Activated CD8-positive, alpha-beta memory T cell treated with anti-CD3 and anti-CD28 coated beads, Interleukin-2, amount 50 U/mL, for 48 hours (primary cell): ENCODE measurements around the gene EPHB2.

ENCODE experiments used
- DNase-seq: peaks from one replicate; pipeline ENCODE4 v3.0.0-alpha.2; 2020

EPHB2 gene

GRCh38 chr1:22892789-22893188 is 182.2 kb downstream of the EPHB2 start:
- no peak for DNase-seq

GRCh38 chr1:22893292-22893691 is 182.7 kb downstream of the EPHB2 start:
- no peak for DNase-seq

GRCh38 chr1:22895357-22895756 is 184.7 kb downstream of the EPHB2 start:
- DNase-seq: no peak

- DNase-seq: no peak
Observed at GRCh38 chr1:22896184-22896583, 185.5 kb downstream of the EPHB2 start.

GRCh38 chr1:22900451-22900850 is 189.8 kb downstream of the EPHB2 start:
- no peak for DNase-seq

GRCh38 chr1:22903113-22903512 is 192.5 kb downstream of the EPHB2 start:
- DNase-seq: no peak

- no peak for DNase-seq
Observed at GRCh38 chr1:22906968-22907367, 196.3 kb downstream of the EPHB2 start.

- DNase-seq: no peak
Observed at GRCh38 chr1:22907528-22907927, 196.9 kb downstream of the EPHB2 start.

- no peak for DNase-seq
Observed at GRCh38 chr1:22908880-22909426, 198.3 kb downstream of the EPHB2 start.

GRCh38 chr1:22910286-22910685 is 199.6 kb downstream of the EPHB2 start:
- DNase-seq: no peak

- no peak for DNase-seq
Observed at GRCh38 chr1:22910986-22911651, 200.5 kb downstream of the EPHB2 start.

- no peak for DNase-seq
Observed at GRCh38 chr1:22912311-22912710, 201.7 kb downstream of the EPHB2 start.

- no peak for DNase-seq
Observed at GRCh38 chr1:22913421-22914141, 202.9 kb downstream of the EPHB2 start.

- no peak for DNase-seq
Observed at GRCh38 chr1:22914156-22914555, 203.5 kb downstream of the EPHB2 start.

GRCh38 chr1:22914633-22915217 is 204.1 kb downstream of the EPHB2 start:
- no peak for DNase-seq

GRCh38 chr1:22915231-22915630 is 204.6 kb downstream of the EPHB2 start:
- no peak for DNase-seq

- no peak for DNase-seq
Observed at GRCh38 chr1:22915816-22916470, 205.3 kb downstream of the EPHB2 start.

GRCh38 chr1:22916471-22916820 is 205.8 kb downstream of the EPHB2 start:
- DNase-seq: no peak

- DNase-seq: no peak
Observed at GRCh38 chr1:22917989-22918388, 207.3 kb downstream of the EPHB2 start.

GRCh38 chr1:22918644-22919043 is 208.0 kb downstream of the EPHB2 start:
- no peak for DNase-seq

GRCh38 chr1:22919341-22920025 is 208.8 kb downstream of the EPHB2 start:
- no peak for DNase-seq

GRCh38 chr1:22920026-22920733 is 209.5 kb downstream of the EPHB2 start:
- no peak for DNase-seq
